B cell (primary cell): ENCODE measurements around the gene PTPRS. TPM values are rescaled to one million over a fixed set of nuclear protein-coding genes. Genes with fewer than 3 reads are reported as not detected.

Experiments used
- ATAC-seq: fragments of 200-7000 bp; cut with Tn5 transposase; one replicate; pipeline ENCODE4 v1.10.0; 2021; ENCODE audit warnings: low read depth, mild to moderate bottlenecking, moderate number of reproducible peaks, moderate library complexity
- CTCF ChIA-PET: fragments of 350-600 bp; sonication (Branson Sonifier 250); formaldehyde crosslinking; loops from one replicate; lab custom pipeline; 2021; ENCODE audit warnings: antibody characterized with exemption, inconsistent platforms; lab: Charles Lee
- POLR2A ChIA-PET: fragments of 350-600 bp; sonication (Branson Sonifier 250); formaldehyde crosslinking; loops from one replicate; lab custom pipeline; 2021; ENCODE audit warnings: antibody characterized with exemption; lab: Charles Lee
- DNase-seq: peaks from one replicate; pipeline ENCODE4 v3.0.0; 2013
- H2AFZ ChIP-seq: 2 replicates; pipeline ENCODE4 v1.6.1; 2012; ENCODE audit warnings: mild to moderate bottlenecking, low read depth, low read length; ENCODE audit not compliant: insufficient read depth, poor library complexity, severe bottlenecking
- H3K27ac ChIP-seq, 2 donors: 1 replicate in 1 of 2; 2 replicates in 1 of 2; pipeline ENCODE4 v1.5.1; 2012 to 2013; ENCODE audit warnings: low read length in 2 of 2, mild to moderate bottlenecking in 2 of 2, moderate library complexity in 1 of 2
- H3K27me3 ChIP-seq, 4 experiments: fragments of 200-600 bp in 1 of 4; sonication (generic) in 1 of 4; replicated peaks in 1 of 4; 1 replicate in 2 of 4; 2 replicates in 2 of 4; pipeline versions ENCODE4 v1.6.1 to v1.7.0; 2013 to 2016; ENCODE audit warnings: low read length in 3 of 4, mild to moderate bottlenecking in 2 of 4, mixed read lengths in 1 of 4, moderate library complexity in 1 of 4; ENCODE audit not compliant: insufficient read depth in 4 of 4, control insufficient read depth in 3 of 4; ENCODE audit errors: control extremely low read depth in 1 of 4
- H3K36me3 ChIP-seq, 2 experiments: replicated peaks in 1 of 2; 1 replicate in 1 of 2; 2 replicates in 1 of 2; pipeline versions ENCODE4 v1.6.1 to v1.7.1; 2013; ENCODE audit warnings: low read length in 1 of 2; ENCODE audit not compliant: insufficient read depth in 2 of 2, control insufficient read depth in 1 of 2; ENCODE audit errors: control extremely low read depth in 1 of 2, extremely low read depth in 1 of 2
- H3K4me1 ChIP-seq, 2 donors: fragments of 200-600 bp in 1 of 2; sonication (generic) in 1 of 2; 1 replicate in 1 of 2; 2 replicates in 1 of 2; pipeline versions ENCODE4 v1.5.1 to v1.6.1; 2013 to 2017; ENCODE audit warnings: low read length in 2 of 2; ENCODE audit not compliant: control insufficient read depth in 2 of 2, insufficient read depth in 2 of 2
- H3K4me2 ChIP-seq: replicated peaks from 2 replicates; pipeline ENCODE3; 2012; ENCODE audit warnings: mild to moderate bottlenecking, low read depth, low read length; ENCODE audit not compliant: poor library complexity, severe bottlenecking
- H3K4me3 ChIP-seq, 5 experiments: fragments of 200-600 bp in 1 of 5; sonication (generic) in 1 of 5; 1 replicate in 3 of 5; 2 replicates in 2 of 5; pipeline versions ENCODE4 v1.5.1 to v1.7.0; 2011 to 2016; ENCODE audit warnings: low read length in 4 of 5, mild to moderate bottlenecking in 4 of 5, low read depth in 2 of 5, control low read depth in 1 of 5, moderate library complexity in 1 of 5; ENCODE audit not compliant: insufficient read depth in 1 of 5; ENCODE audit errors: control extremely low read depth in 1 of 5, extremely low read depth in 1 of 5
- H3K79me2 ChIP-seq: fragments of 200-600 bp; sonication (generic); one replicate; pipeline ENCODE4 v1.6.0; 2016; ENCODE audit warnings: low read length; ENCODE audit not compliant: control insufficient read depth, insufficient read depth
- H3K9ac ChIP-seq: fragments of 200-600 bp; sonication (generic); 2 replicates; pipeline ENCODE4 v1.6.1; 2017; ENCODE audit warnings: mild to moderate bottlenecking, low read length, moderate library complexity
- H3K9me3 ChIP-seq, 3 donors: one replicate each; pipeline versions ENCODE4 v1.6.1 to v1.7.1; 2013; ENCODE audit warnings: low read length in 2 of 3; ENCODE audit not compliant: control insufficient read depth in 2 of 3, insufficient read depth in 1 of 3; ENCODE audit errors: control extremely low read depth in 1 of 3
- H4K20me1 ChIP-seq: 2 replicates; pipeline ENCODE4 v1.6.0; 2012; ENCODE audit warnings: mild to moderate bottlenecking, low read length; ENCODE audit not compliant: insufficient read depth, control insufficient read depth, poor library complexity, severe bottlenecking
- H3K27ac Mint-ChIP-seq: one replicate; pipeline ENCODE4 v1.8.0; 2021; ENCODE audit warnings: mixed read lengths
- H3K27me3 Mint-ChIP-seq: one replicate; pipeline ENCODE4 v1.8.0; 2021; ENCODE audit warnings: mixed read lengths
- H3K4me1 Mint-ChIP-seq: one replicate; pipeline ENCODE4 v1.8.0; 2021; ENCODE audit warnings: mixed read lengths
- H3K4me3 Mint-ChIP-seq: one replicate; pipeline ENCODE4 v1.8.0; 2021; ENCODE audit warnings: mixed read lengths
- H3K9me3 Mint-ChIP-seq: one replicate; pipeline ENCODE4 v1.8.0; 2022; ENCODE audit warnings: mixed read lengths; ENCODE audit not compliant: insufficient read depth
- EZH2 ChIP-seq: IDR thresholded peaks from 2 replicates; pipeline ENCODE4 v1.6.1; 2012; ENCODE audit warnings: borderline replicate concordance, low read depth, mild to moderate bottlenecking, moderate library complexity, low read length; ENCODE audit not compliant: insufficient read depth, poor library complexity, severe bottlenecking
- WGBS: methylation state at CpG from one replicate; pipeline ENCODE4 v1.1.5; 2013; ENCODE audit warnings: missing lambda C conversion rate; ENCODE audit not compliant: insufficient coverage; 5-methylcytosine and 5-hydroxymethylcytosine counted together
- intact Hi-C: fragments of 100-400 bp; cut with micrococcal nuclease; formaldehyde crosslinking; loops from one replicate; pipeline ENCODE4 v1.10.0; 2022
- polyA plus RNA-seq: library from polyadenylated mRNA; depleted of rRNA; stranded (reverse); fragments of >200 nt; gene quantifications from 2 replicates; pipeline ENCODE4 v1.2.3, GENCODE V29; 2012
- total RNA-seq, 2 donors: library from RNA; stranded (reverse); fragments of 120-200 nt in 1 of 2; gene quantifications; 1 replicate in 1 of 2; 2 replicates in 1 of 2; pipeline versions ENCODE4 v1.2.3 to v1.2.4, GENCODE V29; 2013 to 2022
- TF ChIP-seq, protein P1 (sequence below): fragments of 200-600 bp; IDR thresholded peaks from one replicate; pipeline ENCODE4 v1.8.0; 2022; ENCODE audit warnings: antibody characterized with exemption, mild to moderate bottlenecking

Gene PTPRS
- total and polyA plus RNA-seq, 2 donors (not counting 1 experiment from before 2014, with no cell fraction given), result 6.5 to 10.0 TPM

GRCh38 chr19:5313307-5313706, 27.3 kb downstream of the PTPRS start:
- CTCF ChIA-PET, result no interaction called here

DNA sequence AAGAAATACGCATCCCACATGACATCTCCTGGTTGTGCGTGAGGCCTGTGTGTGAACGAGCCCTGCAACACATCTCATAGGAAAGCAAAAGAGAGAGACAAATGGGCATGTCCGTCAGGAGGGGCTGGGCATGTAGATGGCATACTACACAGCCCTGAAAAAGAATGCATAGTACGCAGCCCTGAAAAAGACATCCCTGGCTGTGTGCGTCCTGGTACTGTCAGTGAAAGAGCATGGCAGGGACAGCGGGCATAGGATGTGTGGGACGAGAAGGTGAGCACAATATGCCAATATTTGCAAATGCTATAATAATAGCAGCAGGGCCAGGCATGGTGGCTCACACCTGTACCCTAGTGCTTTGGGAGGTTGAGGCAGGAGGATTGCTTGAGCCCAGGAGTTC, 28.6 kb downstream of the PTPRS start:
- TF ChIP-seq, protein P1, sequence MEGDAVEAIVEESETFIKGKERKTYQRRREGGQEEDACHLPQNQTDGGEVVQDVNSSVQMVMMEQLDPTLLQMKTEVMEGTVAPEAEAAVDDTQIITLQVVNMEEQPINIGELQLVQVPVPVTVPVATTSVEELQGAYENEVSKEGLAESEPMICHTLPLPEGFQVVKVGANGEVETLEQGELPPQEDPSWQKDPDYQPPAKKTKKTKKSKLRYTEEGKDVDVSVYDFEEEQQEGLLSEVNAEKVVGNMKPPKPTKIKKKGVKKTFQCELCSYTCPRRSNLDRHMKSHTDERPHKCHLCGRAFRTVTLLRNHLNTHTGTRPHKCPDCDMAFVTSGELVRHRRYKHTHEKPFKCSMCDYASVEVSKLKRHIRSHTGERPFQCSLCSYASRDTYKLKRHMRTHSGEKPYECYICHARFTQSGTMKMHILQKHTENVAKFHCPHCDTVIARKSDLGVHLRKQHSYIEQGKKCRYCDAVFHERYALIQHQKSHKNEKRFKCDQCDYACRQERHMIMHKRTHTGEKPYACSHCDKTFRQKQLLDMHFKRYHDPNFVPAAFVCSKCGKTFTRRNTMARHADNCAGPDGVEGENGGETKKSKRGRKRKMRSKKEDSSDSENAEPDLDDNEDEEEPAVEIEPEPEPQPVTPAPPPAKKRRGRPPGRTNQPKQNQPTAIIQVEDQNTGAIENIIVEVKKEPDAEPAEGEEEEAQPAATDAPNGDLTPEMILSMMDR, result no peak
- TF ChIP-seq EZH2, result no peak
- H2AFZ ChIP-seq, result no peak overlapping the region
- CTCF ChIA-PET, result interaction anchor here (0.5 kb wide), 1 partner anchor 70 kb away, joined by 3 read pairs; no protein-coding TSS in a partner anchor
- intact Hi-C loops, result loop anchor here (2.0 kb wide), 1 partner anchor 19 kb away; no protein-coding TSS in a partner anchor
- no peaks in the 10 kb centered on the region for H4K20me1 ChIP-seq
- no peaks in the 10 kb centered on the region for H3K27me3 ChIP-seq
- Mint-ChIP-seq H3K4me3 (no peak overlapping the region), H3K9me3 (no peaks in the 10 kb centered on the region), H3K27ac (no peak overlapping the region), H3K4me1 (peaks cover 12% of the 10 kb centered on the region), H3K27me3 (peaks cover 8% of the 10 kb centered on the region)
- no peak overlapping the region for H3K4me2 ChIP-seq
- peaks cover 3 to 9% of the 10 kb centered on the region in 2 donors for H3K4me1 ChIP-seq
- no peaks in the 10 kb centered on the region for H3K79me2 ChIP-seq
- H3K9ac ChIP-seq, result no peak overlapping the region
- H3K27ac ChIP-seq, result no peak overlapping the region
- no peak overlapping the region for H3K4me3 ChIP-seq
- ATAC-seq, result no peak
- no peak for DNase-seq
- WGBS, result 97% methylated on average over 5 of the region's 8 CpGs
- no peaks in the 10 kb centered on the region for H3K36me3 ChIP-seq
- POLR2A ChIA-PET, result no interaction called here
- peaks cover 0 to 26% (median 0%) of the 10 kb centered on the region in 3 donors for H3K9me3 ChIP-seq

More at GRCh38 chr19:5313307-5313706, 27.3 kb downstream of the PTPRS start:
- Mint-ChIP-seq H3K4me1 (peaks cover 12% of the 10 kb centered on the region), H3K27me3 (peaks cover 8% of the 10 kb centered on the region), H3K4me3 (peak overlapping the region; percentile 37), H3K9me3 (no peaks in the 10 kb centered on the region), H3K27ac (peak overlapping the region; percentile 63)
- peak; percentile 82 for DNase-seq
- Histone ChIP-seq H3K4me1 (peaks cover 3 to 9% of the 10 kb centered on the region in 2 donors), H3K36me3 (no peaks in the 10 kb centered on the region), H3K27ac (no peak overlapping the region), H3K79me2 (no peaks in the 10 kb centered on the region), H3K9ac (no peak overlapping the region), H3K9me3 (peaks cover 0 to 20% (median 0%) of the 10 kb centered on the region in 3 donors), H4K20me1 (no peaks in the 10 kb centered on the region), H3K4me2 (peak overlapping the region; percentile 50), H3K4me3 (no peak overlapping the region), H2AFZ (peak overlapping the region; percentile 32), H3K27me3 (no peaks in the 10 kb centered on the region)
- TF ChIP-seq EZH2, result no peak
- TF ChIP-seq, protein P1, result no peak
- peak; percentile 81 for ATAC-seq
- POLR2A ChIA-PET, result no interaction called here
- intact Hi-C loops, result loop anchor here (2.0 kb wide), 1 partner anchor 21 kb away; no protein-coding TSS in a partner anchor
- 9% methylated on average over 17 of the region's 17 CpGs for WGBS
